ENCODE measurements around the gene KIRREL3. TPM values are rescaled to one million over a fixed set of nuclear protein-coding genes. Genes with fewer than 3 reads are reported as not detected.

KIRREL3 gene
- polyA plus RNA-seq, 1 of the 3 experiments (the other 2 are of a cell fraction): 3.7 TPM

DNA sequence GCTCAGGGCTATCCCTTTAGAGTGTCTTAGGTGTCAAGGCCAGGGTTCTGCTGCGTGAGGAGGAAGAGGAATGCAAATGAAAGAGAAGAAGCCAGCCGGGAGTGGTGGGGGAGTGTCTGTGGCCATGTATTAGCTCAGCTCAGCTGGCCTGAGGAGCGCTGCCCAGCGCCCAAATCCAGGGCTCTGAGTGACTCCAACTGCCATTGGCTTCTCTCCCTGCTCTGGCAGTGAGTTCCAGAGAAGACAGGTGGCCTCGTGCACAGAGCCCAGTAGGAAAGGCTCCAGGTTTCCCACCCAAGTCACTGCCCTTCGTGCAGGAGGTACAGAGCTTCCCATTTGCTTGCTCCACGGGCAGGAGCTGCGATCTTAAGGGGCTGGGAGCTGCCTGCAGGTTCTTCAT, 302.0 kb downstream of the KIRREL3 start:
- Histone ChIP-seq H3K9me2 (no peaks in the 10 kb centered on the region), H3K27ac (ENCODE audit: low read depth in 2 of 2, low read length in 1 of 2) (no peak overlapping the region), H4K20me1 (ENCODE audit: insufficient read depth) (no peaks in the 10 kb centered on the region), H3K4me1 (ENCODE audit: control insufficient read depth in 1 of 2, insufficient read depth in 2 of 2, low read depth in 1 of 2, low read length in 1 of 2) (peaks cover 0 to 13% of the 10 kb centered on the region in 2 experiments; a peak in 1 of 4 replicates), H3K4me3 (ENCODE audit: low read depth in 2 of 2, low read length in 1 of 2) (no peak overlapping the region), H3K36me3 (replicated peaks in 1 of 2; ENCODE audit: control insufficient read depth in 1 of 2, insufficient read depth in 2 of 2, low read length in 1 of 2) (no peaks in the 10 kb centered on the region), H3F3A (replicated peaks; ENCODE audit: insufficient read depth) (no peaks in the 10 kb centered on the region), H3K9ac (no peak overlapping the region), H3K79me2 (ENCODE audit: insufficient read depth) (no peaks in the 10 kb centered on the region), H3K4me2 (no peak overlapping the region), H3K27me3 (ENCODE audit: insufficient read depth) (no peaks in the 10 kb centered on the region), H3K9me3 (no peaks in the 10 kb centered on the region), H2AFZ (ENCODE audit: low read depth) (no peak overlapping the region)
- no peak for DNase-seq
- TF ChIP-seq, protein P1, sequence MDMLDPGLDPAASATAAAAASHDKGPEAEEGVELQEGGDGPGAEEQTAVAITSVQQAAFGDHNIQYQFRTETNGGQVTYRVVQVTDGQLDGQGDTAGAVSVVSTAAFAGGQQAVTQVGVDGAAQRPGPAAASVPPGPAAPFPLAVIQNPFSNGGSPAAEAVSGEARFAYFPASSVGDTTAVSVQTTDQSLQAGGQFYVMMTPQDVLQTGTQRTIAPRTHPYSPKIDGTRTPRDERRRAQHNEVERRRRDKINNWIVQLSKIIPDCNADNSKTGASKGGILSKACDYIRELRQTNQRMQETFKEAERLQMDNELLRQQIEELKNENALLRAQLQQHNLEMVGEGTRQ (IDR thresholded peaks at IDR 0.05; ENCODE audit: borderline replicate concordance, low read depth, low read length): no peak
- TF ChIP-seq NRF1 (IDR thresholded peaks at IDR 0.05; ENCODE audit: low read depth, low read length) (no peak), MXI1 (IDR thresholded peaks at IDR 0.05; ENCODE audit: low read depth, low read length) (no peak)
- CTCF ChIA-PET: interaction anchor here (1.7 kb wide), 1 partner anchor 18 kb away, joined by 12 read pairs; no protein-coding TSS in a partner anchor
- 85% methylated on average over 6 of the region's 8 CpGs for WGBS (ENCODE audit: low lambda C conversion rate)
- POLR2A ChIA-PET: no interaction called here

DNA sequence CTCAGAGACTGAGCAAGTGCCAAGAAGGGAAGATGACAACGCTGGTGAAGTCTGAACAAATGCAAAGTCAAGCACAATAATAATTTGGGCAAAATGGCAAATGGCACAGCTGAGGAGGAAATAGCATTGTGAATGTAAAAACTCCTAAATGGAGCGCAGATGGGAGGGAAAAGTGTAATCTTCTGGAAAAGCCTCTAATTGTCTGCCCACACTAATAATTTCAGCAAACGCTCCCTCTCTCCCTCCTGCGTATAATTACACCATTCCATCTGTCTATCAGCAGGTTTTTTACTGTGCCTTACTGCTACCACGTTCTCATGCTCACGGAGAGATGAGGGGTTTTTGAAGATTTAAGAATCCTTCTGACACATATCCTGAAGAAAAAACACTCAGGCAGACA, 302.6 kb downstream of the KIRREL3 start:
- H3F3A ChIP-seq (replicated peaks; ENCODE audit: insufficient read depth): no peaks in the 10 kb centered on the region
- H3K4me1 ChIP-seq (ENCODE audit: control insufficient read depth in 1 of 2, insufficient read depth in 2 of 2, low read depth in 1 of 2, low read length in 1 of 2): peaks cover 0 to 7% of the 10 kb centered on the region in 2 experiments; a peak in 1 of 4 replicates
- no peaks in the 10 kb centered on the region for H4K20me1 ChIP-seq (ENCODE audit: insufficient read depth)
- H3K9me2 ChIP-seq: no peaks in the 10 kb centered on the region
- H3K4me3 ChIP-seq (ENCODE audit: low read depth in 2 of 2, low read length in 1 of 2): no peak overlapping the region
- H3K27ac ChIP-seq (ENCODE audit: low read depth in 2 of 2, low read length in 1 of 2): no peak overlapping the region
- ChIA-PET POLR2A (no interaction called here), CTCF (no interaction called here)
- no peak for DNase-seq
- H3K9ac ChIP-seq: no peak overlapping the region
- no peaks in the 10 kb centered on the region for H3K36me3 ChIP-seq (replicated peaks in 1 of 2; ENCODE audit: control insufficient read depth in 1 of 2, insufficient read depth in 2 of 2, low read length in 1 of 2)
- no peak overlapping the region for H3K4me2 ChIP-seq
- no peaks in the 10 kb centered on the region for H3K9me3 ChIP-seq
- 78% methylated on average over 6 of the region's 6 CpGs for WGBS (ENCODE audit: low lambda C conversion rate)
- H3K27me3 ChIP-seq (ENCODE audit: insufficient read depth): no peaks in the 10 kb centered on the region
- H2AFZ ChIP-seq (ENCODE audit: low read depth): no peak overlapping the region
- TF ChIP-seq, protein P2, sequence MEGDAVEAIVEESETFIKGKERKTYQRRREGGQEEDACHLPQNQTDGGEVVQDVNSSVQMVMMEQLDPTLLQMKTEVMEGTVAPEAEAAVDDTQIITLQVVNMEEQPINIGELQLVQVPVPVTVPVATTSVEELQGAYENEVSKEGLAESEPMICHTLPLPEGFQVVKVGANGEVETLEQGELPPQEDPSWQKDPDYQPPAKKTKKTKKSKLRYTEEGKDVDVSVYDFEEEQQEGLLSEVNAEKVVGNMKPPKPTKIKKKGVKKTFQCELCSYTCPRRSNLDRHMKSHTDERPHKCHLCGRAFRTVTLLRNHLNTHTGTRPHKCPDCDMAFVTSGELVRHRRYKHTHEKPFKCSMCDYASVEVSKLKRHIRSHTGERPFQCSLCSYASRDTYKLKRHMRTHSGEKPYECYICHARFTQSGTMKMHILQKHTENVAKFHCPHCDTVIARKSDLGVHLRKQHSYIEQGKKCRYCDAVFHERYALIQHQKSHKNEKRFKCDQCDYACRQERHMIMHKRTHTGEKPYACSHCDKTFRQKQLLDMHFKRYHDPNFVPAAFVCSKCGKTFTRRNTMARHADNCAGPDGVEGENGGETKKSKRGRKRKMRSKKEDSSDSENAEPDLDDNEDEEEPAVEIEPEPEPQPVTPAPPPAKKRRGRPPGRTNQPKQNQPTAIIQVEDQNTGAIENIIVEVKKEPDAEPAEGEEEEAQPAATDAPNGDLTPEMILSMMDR (IDR thresholded peaks at IDR 0.05): no peak
- TF ChIP-seq TAF1 (IDR thresholded peaks at IDR 0.05; ENCODE audit: borderline replicate concordance, low read depth, low read length): no peak
- TF ChIP-seq, protein P3, sequence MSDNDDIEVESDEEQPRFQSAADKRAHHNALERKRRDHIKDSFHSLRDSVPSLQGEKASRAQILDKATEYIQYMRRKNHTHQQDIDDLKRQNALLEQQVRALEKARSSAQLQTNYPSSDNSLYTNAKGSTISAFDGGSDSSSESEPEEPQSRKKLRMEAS (IDR thresholded peaks at IDR 0.05; ENCODE audit: low read depth): no peak
- no peak for TF ChIP-seq RAD21 (IDR thresholded peaks at IDR 0.05; ENCODE audit: low read length)
- TF ChIP-seq, protein P4, sequence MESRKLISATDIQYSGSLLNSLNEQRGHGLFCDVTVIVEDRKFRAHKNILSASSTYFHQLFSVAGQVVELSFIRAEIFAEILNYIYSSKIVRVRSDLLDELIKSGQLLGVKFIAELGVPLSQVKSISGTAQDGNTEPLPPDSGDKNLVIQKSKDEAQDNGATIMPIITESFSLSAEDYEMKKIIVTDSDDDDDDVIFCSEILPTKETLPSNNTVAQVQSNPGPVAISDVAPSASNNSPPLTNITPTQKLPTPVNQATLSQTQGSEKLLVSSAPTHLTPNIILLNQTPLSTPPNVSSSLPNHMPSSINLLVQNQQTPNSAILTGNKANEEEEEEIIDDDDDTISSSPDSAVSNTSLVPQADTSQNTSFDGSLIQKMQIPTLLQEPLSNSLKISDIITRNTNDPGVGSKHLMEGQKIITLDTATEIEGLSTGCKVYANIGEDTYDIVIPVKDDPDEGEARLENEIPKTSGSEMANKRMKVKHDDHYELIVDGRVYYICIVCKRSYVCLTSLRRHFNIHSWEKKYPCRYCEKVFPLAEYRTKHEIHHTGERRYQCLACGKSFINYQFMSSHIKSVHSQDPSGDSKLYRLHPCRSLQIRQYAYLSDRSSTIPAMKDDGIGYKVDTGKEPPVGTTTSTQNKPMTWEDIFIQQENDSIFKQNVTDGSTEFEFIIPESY (IDR thresholded peaks at IDR 0.05; ENCODE audit: borderline replicate concordance, low read depth): no peak
- TF ChIP-seq FOXJ3 (CRISPR knock-in tag; IDR thresholded peaks at IDR 0.05): no peak
- no peak for TF ChIP-seq RXRA (IDR thresholded peaks at IDR 0.05; ENCODE audit: borderline replicate concordance, low read depth)
- TF ChIP-seq, protein P5, sequence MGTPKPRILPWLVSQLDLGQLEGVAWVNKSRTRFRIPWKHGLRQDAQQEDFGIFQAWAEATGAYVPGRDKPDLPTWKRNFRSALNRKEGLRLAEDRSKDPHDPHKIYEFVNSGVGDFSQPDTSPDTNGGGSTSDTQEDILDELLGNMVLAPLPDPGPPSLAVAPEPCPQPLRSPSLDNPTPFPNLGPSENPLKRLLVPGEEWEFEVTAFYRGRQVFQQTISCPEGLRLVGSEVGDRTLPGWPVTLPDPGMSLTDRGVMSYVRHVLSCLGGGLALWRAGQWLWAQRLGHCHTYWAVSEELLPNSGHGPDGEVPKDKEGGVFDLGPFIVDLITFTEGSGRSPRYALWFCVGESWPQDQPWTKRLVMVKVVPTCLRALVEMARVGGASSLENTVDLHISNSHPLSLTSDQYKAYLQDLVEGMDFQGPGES (IDR thresholded peaks at IDR 0.05; ENCODE audit: low read depth, low read length): no peak
- TF ChIP-seq POLR2AphosphoS5 (IDR thresholded peaks at IDR 0.05; ENCODE audit: low read depth, low read length): no peak
- TF ChIP-seq GABPA (IDR thresholded peaks at IDR 0.05; ENCODE audit: low read depth): no peak
- TF ChIP-seq TEAD4 (IDR thresholded peaks at IDR 0.05; ENCODE audit: borderline replicate concordance, insufficient read depth): no peak
- no peak for TF ChIP-seq ELF1 (IDR thresholded peaks at IDR 0.05)
- TF ChIP-seq, protein P6, sequence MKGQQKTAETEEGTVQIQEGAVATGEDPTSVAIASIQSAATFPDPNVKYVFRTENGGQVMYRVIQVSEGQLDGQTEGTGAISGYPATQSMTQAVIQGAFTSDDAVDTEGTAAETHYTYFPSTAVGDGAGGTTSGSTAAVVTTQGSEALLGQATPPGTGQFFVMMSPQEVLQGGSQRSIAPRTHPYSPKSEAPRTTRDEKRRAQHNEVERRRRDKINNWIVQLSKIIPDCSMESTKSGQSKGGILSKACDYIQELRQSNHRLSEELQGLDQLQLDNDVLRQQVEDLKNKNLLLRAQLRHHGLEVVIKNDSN (IDR thresholded peaks at IDR 0.05; ENCODE audit: borderline replicate concordance, low read depth): no peak
- TF ChIP-seq JUND (IDR thresholded peaks at IDR 0.05): no peak
- no peak for TF ChIP-seq TCF12 (IDR thresholded peaks at IDR 0.05)
- TF ChIP-seq MEF2A (IDR thresholded peaks at IDR 0.05; ENCODE audit: borderline replicate concordance, low read depth): no peak
- TF ChIP-seq GATA2 (CRISPR knock-in tag; IDR thresholded peaks at IDR 0.05): no peak
- no peaks in the 10 kb centered on the region for H3K79me2 ChIP-seq (ENCODE audit: insufficient read depth)

Data from SK-N-SH (cell line).